BLaER1 treated with 17β-estradiol and CSF1 and Interleukin-3, amounts not matched to agents 10 nM and 100 nM (cell line): Measurements from ENCODE around the gene PRUNE2.

Experiments used
- H3K27ac ChIP-seq, 11 experiments: shearing (Covaris generic); formaldehyde crosslinking; 2 replicates each; pipeline ENCODE4 v1.8.1; 2022
- H3K27me3 ChIP-seq, 11 experiments: shearing (Covaris generic); formaldehyde crosslinking; 2 replicates each; pipeline ENCODE4 v1.8.1; 2022
- H3K36me3 ChIP-seq, 11 experiments: shearing (Covaris generic); formaldehyde crosslinking; 2 replicates each; pipeline ENCODE4 v1.8.1; 2022
- H3K4me1 ChIP-seq, 10 experiments: shearing (Covaris generic); formaldehyde crosslinking; 2 replicates each; pipeline ENCODE4 v1.8.1; 2022
- H3K4me2 ChIP-seq, 11 experiments: shearing (Covaris generic); formaldehyde crosslinking; 2 replicates each; pipeline ENCODE4 v1.8.1; 2022
- H3K4me3 ChIP-seq, 10 experiments: shearing (Covaris generic); formaldehyde crosslinking; 2 replicates each; pipeline ENCODE4 v1.8.1; 2022
- H3K9ac ChIP-seq, 11 experiments: shearing (Covaris generic); formaldehyde crosslinking; 2 replicates each; pipeline ENCODE4 v1.8.1; 2022
- H3K9me3 ChIP-seq, 11 experiments: shearing (Covaris generic); formaldehyde crosslinking; replicated peaks in 1 of 11; 2 replicates each; pipeline ENCODE4 v1.8.1; 2022
- H4K20me1 ChIP-seq, 11 experiments: shearing (Covaris generic); formaldehyde crosslinking; 2 replicates each; pipeline ENCODE4 v1.8.1; 2022
- Cebpa-rat ChIP-seq, 11 experiments: shearing (Covaris generic); IDR thresholded peaks; 2 replicates each; pipeline ENCODE4 v1.8.1; 2022

Gene PRUNE2

DNA sequence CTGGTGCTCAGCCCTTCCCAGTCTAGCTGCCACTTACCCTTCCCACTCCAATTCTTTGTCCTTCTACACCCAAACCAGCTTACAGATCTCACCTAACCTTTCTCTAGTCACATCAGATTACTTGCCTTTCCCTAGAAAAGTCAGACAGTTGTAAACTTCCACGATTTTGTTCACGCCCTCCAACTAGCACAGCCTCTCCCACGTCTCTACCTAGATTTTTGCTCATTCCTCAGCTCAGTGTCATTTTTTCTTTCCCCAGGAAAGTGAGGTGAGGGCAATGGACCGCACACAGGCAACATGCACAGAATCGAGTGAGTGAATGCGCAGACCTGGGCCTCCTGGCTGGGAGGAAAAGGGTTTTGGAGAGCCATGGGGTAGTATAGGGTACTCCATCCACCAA is 20.9 kb upstream of the PRUNE2 start:
- H3K4me2 ChIP-seq = no peak overlapping the region
- no peak overlapping the region for H3K27ac ChIP-seq
- no peak for TF ChIP-seq Cebpa-rat (IDR thresholded peaks at IDR 0.05)
- no peaks in the 10 kb centered on the region for H3K27me3 ChIP-seq
- no peak overlapping the region for H3K4me3 ChIP-seq
- H3K36me3 ChIP-seq = no peaks in the 10 kb centered on the region
- no peaks in the 10 kb centered on the region for H4K20me1 ChIP-seq
- H3K9me3 ChIP-seq = peaks cover 6 to 12% (median 9%) of the 10 kb centered on the region in 11 experiments; a peak in 17 of 22 replicates
- no peak overlapping the region for H3K9ac ChIP-seq
- H3K4me1 ChIP-seq = no peaks in the 10 kb centered on the region

DNA sequence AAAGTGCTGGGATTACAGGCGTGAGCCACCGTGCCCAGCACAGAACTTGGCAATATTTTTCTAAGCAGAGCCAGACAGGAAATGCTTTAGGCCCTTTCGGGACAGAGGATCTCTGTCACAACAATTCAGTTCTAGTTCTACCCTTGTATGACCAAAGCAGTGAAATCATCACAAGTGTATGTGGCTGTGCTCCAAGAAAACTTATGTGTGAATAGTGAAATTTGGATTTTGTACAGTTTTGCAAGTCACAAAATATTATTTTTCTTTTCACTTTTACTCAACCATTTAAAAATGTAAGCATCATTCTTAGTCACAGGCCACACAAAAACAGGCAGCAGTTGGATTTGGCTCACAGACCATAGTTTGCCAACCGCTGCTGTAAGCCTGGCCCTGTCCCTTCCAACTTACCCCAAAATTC is 20.4 kb upstream of the PRUNE2 start:
- no peak overlapping the region for H3K27ac ChIP-seq
- H3K36me3 ChIP-seq = no peaks in the 10 kb centered on the region
- no peaks in the 10 kb centered on the region for H4K20me1 ChIP-seq
- H3K9me3 ChIP-seq = peaks cover 6 to 12% (median 9%) of the 10 kb centered on the region in 11 experiments; a peak in 17 of 22 replicates
- no peaks in the 10 kb centered on the region for H3K27me3 ChIP-seq
- H3K4me3 ChIP-seq = no peak overlapping the region
- TF ChIP-seq Cebpa-rat (IDR thresholded peaks at IDR 0.05) = no peak
- no peak overlapping the region for H3K9ac ChIP-seq
- no peak overlapping the region for H3K4me2 ChIP-seq
- no peaks in the 10 kb centered on the region for H3K4me1 ChIP-seq

DNA sequence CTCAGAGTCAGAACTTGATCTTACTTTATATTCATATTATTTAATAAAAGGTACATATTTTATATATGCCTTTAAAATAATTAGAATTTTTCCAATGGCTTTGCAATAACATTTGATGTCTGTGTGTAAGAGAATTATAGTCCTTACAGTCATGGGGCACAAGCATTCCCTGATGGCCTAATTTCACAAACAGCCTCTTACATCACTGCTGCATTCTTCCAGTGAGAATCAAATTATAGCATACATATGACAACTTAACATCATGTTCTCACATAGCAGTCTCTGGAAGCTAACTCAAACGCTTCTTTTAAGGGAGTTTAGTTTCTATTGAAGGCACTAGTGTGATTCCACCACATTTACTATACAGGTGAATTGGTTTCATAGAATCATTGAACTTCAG is 15.3 kb upstream of the PRUNE2 start:
- Histone ChIP-seq H3K9me3 (peaks cover 6 to 12% (median 9%) of the 10 kb centered on the region in 11 experiments; a peak in 17 of 22 replicates), H3K9ac (no peak overlapping the region), H3K4me1 (no peaks in the 10 kb centered on the region), H3K36me3 (no peaks in the 10 kb centered on the region), H4K20me1 (no peaks in the 10 kb centered on the region), H3K27ac (no peak overlapping the region), H3K4me3 (no peak overlapping the region), H3K27me3 (no peaks in the 10 kb centered on the region), H3K4me2 (no peak overlapping the region)
- TF ChIP-seq Cebpa-rat (IDR thresholded peaks at IDR 0.05) = no peak

DNA sequence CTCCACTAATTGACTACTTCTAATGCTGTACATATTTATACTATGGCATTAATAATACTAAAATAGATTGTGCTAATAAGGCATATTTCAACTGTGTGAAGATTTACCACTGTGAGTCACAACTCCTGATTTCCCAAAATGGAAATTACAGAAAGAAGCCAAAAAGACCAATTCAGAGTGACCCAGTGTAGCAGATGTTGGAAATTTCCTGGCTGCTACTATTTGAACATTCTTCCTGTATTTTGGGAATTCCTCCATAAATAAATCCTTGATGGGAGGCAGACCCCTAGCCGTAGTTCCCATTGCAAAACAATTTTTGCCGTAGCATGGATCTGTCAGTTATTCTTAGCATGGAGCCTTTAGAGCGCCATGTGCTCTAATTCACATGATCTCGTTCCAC is 11.4 kb upstream of the PRUNE2 start:
- Histone ChIP-seq H3K9ac (no peak overlapping the region), H3K4me1 (peaks cover 0 to 13% (median 6%) of the 10 kb centered on the region in 10 experiments; a peak in 8 of 20 replicates), H4K20me1 (no peaks in the 10 kb centered on the region), H3K9me3 (no peaks in the 10 kb centered on the region), H3K4me3 (no peak overlapping the region), H3K27me3 (no peaks in the 10 kb centered on the region), H3K27ac (no peak overlapping the region), H3K4me2 (no peak overlapping the region), H3K36me3 (no peaks in the 10 kb centered on the region)
- no peak for TF ChIP-seq Cebpa-rat (IDR thresholded peaks at IDR 0.05)

DNA sequence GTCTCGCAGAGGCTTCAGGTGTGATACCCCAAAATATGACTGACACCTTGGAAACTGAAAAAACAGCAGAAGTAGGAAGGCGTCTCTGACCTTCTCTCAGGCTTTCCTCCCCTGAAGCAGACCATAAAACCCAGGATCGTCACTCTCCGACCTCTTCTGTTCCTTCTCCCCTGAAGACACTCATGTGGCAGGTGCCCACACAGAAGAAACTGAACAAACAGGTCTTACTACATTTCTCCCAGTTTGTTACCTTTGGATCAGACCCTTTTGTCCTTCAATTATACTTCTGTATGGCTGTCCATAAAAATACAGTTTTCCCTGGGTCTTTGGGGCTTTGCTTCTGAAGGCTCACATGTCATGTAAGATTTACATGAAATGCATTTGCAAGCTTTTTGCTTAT is 10.3 kb upstream of the PRUNE2 start:
- Histone ChIP-seq H3K9me3 (no peaks in the 10 kb centered on the region), H3K27ac (no peak overlapping the region), H3K36me3 (no peaks in the 10 kb centered on the region), H3K27me3 (no peaks in the 10 kb centered on the region), H3K4me3 (no peak overlapping the region), H4K20me1 (no peaks in the 10 kb centered on the region), H3K9ac (no peak overlapping the region), H3K4me1 (peaks cover 0 to 18% (median 8%) of the 10 kb centered on the region in 10 experiments; a peak in 8 of 20 replicates), H3K4me2 (no peak overlapping the region)
- TF ChIP-seq Cebpa-rat (IDR thresholded peaks at IDR 0.05) = no peak

DNA sequence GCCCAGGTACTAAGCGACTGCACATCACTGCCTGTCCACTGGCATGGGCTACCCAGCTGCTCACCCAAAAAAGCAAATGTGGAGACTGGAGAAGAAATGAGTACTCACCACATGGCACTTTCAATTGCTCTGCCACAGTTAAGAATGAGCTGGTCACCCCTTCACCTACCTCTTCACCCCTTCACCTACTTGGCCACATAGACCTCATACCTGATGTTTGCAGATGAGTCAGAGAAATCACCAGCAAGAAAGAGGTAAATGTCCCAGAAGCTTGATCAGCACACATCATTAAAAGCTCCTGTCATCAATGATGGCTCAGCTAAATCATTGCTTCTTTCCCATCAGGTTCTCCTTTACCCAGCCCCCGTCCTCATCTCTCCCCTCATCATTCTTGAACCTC is 7.6 kb upstream of the PRUNE2 start:
- Histone ChIP-seq H3K4me2 (peak overlapping the region in 1 of 11 experiments; percentile 39; a peak in 1 of 22 replicates), H3K27me3 (no peaks in the 10 kb centered on the region)

DNA sequence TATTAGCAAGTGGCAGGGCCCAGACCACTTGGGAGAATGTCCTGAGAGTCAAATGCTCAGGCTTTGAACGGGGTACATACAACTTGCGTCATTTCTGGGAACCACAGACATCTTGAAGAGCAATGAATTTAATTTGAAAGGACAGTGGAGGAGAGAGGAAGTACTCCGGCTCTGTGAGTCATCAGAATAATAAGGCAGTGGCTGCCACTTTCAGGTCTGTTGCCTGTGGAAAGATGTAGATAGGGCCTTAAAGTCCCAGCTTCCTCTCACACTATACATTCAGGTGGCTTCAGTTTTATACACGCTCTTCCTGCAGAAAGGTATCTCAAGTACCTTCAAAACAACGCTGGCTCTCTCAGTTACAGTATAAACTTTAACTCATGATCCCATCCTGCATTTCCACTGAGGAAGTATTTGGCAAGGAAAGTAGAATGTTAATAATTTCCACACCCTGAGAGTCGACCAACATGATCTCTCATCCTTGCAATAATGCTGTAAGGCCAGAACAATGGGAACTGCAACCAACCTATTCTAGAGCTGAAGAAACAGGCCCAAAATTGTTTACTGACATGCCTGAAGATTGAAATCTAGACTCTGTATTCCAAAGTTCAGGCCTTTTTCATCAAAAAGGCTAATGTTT is 6.8 kb upstream of the PRUNE2 start:
- H3K36me3 ChIP-seq = no peaks in the 10 kb centered on the region
- no peak overlapping the region for H3K9ac ChIP-seq
- peak overlapping the region in 4 of 11 experiments; percentile 36 to 50 (median 46); a peak in 9 of 22 replicates for H3K4me2 ChIP-seq
- peaks cover 0 to 18% (median 8%) of the 10 kb centered on the region in 10 experiments; a peak in 8 of 20 replicates for H3K4me1 ChIP-seq
- H3K4me3 ChIP-seq = no peak overlapping the region
- TF ChIP-seq Cebpa-rat (IDR thresholded peaks at IDR 0.05) = 0 out of 22 replicates have a peak, but pooled peaks of 1 of the 11 experiments have one; percentile 15
- H3K27me3 ChIP-seq = no peaks in the 10 kb centered on the region
- H3K9me3 ChIP-seq = no peaks in the 10 kb centered on the region
- no peaks in the 10 kb centered on the region for H4K20me1 ChIP-seq
- 0 out of 22 replicates have a peak overlapping the region, but pooled peaks of 1 of the 11 experiments have one; percentile 18 for H3K27ac ChIP-seq

More for the DNA sequence above, 7.6 kb upstream of the PRUNE2 start:
- no peaks in the 10 kb centered on the region for H3K36me3 ChIP-seq
- H3K4me1 ChIP-seq = peaks cover 0 to 18% (median 8%) of the 10 kb centered on the region in 10 experiments; a peak in 8 of 20 replicates
- H3K9me3 ChIP-seq = no peaks in the 10 kb centered on the region
- no peak for TF ChIP-seq Cebpa-rat (IDR thresholded peaks at IDR 0.05)
- H3K4me3 ChIP-seq = no peak overlapping the region
- H4K20me1 ChIP-seq = no peaks in the 10 kb centered on the region
- no peak overlapping the region for H3K9ac ChIP-seq
- no peak overlapping the region for H3K27ac ChIP-seq

DNA sequence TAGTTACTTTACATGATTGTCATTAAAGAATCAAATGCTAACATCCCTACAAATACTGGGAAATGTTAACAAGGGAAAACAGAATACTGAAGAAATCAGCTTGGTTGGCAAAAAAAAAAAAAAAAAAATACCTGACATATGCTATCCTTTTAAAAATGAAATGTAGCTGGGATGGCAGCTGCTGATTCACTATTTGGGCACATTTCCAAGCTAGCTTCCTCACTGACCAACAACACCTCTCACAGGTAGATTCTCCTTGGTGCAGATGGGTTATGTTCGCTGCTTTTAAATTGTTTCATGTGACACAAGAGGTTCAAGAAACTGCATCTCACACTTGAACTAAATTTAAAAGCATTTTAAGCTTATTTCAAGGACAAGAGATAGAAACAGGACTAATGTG is 6.1 kb upstream of the PRUNE2 start:
- Histone ChIP-seq H3K4me3 (no peak overlapping the region), H3K4me1 (peaks cover 0 to 18% (median 8%) of the 10 kb centered on the region in 10 experiments; a peak in 8 of 20 replicates), H3K27ac (no peak overlapping the region), H3K9ac (no peak overlapping the region), H3K4me2 (peak overlapping the region in 4 of 11 experiments; percentile 36 to 50 (median 46); a peak in 5 of 22 replicates), H3K36me3 (no peaks in the 10 kb centered on the region), H3K9me3 (no peaks in the 10 kb centered on the region), H3K27me3 (no peaks in the 10 kb centered on the region), H4K20me1 (no peaks in the 10 kb centered on the region)
- no peak for TF ChIP-seq Cebpa-rat (IDR thresholded peaks at IDR 0.05)

DNA sequence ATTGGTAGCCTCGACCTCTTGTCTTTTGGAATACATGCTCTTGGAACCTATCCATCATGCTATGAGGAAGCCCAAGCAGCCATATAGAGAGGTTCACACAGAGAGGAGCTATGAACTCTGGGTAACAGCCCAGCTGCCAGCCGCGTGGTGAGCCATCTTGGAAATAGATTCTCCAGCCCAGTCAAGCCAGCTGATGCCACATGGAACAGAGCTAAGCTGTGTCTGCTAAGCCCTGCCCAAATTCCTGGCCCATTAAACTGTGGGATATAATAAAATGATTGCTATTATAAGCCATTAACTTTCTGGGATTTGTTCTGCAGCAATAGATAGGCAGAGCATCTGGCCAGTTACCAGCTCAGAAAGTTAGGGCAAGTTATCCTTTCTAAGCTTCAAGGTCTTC is 4.9 kb upstream of the PRUNE2 start:
- Histone ChIP-seq H3K4me3 (no peak overlapping the region), H3K36me3 (no peaks in the 10 kb centered on the region), H3K27ac (no peak overlapping the region), H3K9ac (no peak overlapping the region), H3K4me1 (peaks cover 0 to 18% (median 8%) of the 10 kb centered on the region in 10 experiments; a peak in 8 of 20 replicates), H3K27me3 (no peaks in the 10 kb centered on the region), H3K4me2 (no peak overlapping the region), H4K20me1 (no peaks in the 10 kb centered on the region), H3K9me3 (peaks cover 0 to 6% (median 0%) of the 10 kb centered on the region in 11 experiments; a peak in 1 of 22 replicates)
- TF ChIP-seq Cebpa-rat (IDR thresholded peaks at IDR 0.05) = no peak

DNA sequence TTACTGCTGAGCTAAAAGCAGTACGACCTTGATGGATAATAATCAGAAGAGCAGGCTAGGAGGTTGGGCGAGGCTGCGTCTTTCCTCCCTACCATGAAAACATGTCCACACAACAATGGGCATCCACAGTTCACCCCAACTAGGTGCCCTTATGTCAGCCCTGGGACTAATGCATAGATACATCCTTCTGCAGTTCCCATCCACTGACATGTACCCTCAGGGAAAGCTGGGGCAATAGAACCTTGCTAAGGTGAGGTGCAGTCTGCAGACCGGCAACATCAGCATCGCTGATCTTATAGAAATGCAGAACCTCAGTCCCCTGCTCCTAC is 697 bp upstream of the PRUNE2 start:
- TF ChIP-seq Cebpa-rat (IDR thresholded peaks at IDR 0.05) = no peak
- Histone ChIP-seq H4K20me1 (no peaks in the 10 kb centered on the region), H3K4me3 (no peak overlapping the region), H3K27me3 (no peaks in the 10 kb centered on the region), H3K36me3 (no peaks in the 10 kb centered on the region), H3K9me3 (peaks cover 0 to 6% (median 0%) of the 10 kb centered on the region in 11 experiments; a peak in 1 of 22 replicates), H3K4me2 (no peak overlapping the region), H3K27ac (no peak overlapping the region), H3K4me1 (no peaks in the 10 kb centered on the region), H3K9ac (no peak overlapping the region)
